ENCODE measurements around the gene GABRB2.
"Not testable (repeated sequence)": the region's sequence is repeated elsewhere in the genome, so short reads cannot be mapped to it uniquely, and the experiment has no call there.

Gene GABRB2

GRCh38 chr5:161295721-161296250, 250.7 kb downstream of the GABRB2 start:
- no peak for DNase-seq

GRCh38 chr5:161288071-161288470, 258.5 kb downstream of the GABRB2 start:
- DNase-seq = no peak

GRCh38 chr5:161287436-161287835, 259.1 kb downstream of the GABRB2 start:
- no peak for DNase-seq

- DNase-seq = no peak
Measured at GRCh38 chr5:161286066-161286655, 260.4 kb downstream of the GABRB2 start.

GRCh38 chr5:161284445-161284844, 262.1 kb downstream of the GABRB2 start:
- no peak for DNase-seq

- DNase-seq = no peak
Measured at GRCh38 chr5:161283296-161283695, 263.2 kb downstream of the GABRB2 start.

- DNase-seq = no peak
Measured at GRCh38 chr5:161278739-161279660, 267.5 kb downstream of the GABRB2 start.

- no peak for DNase-seq
Measured at GRCh38 chr5:161277011-161277410, 269.5 kb downstream of the GABRB2 start.

GRCh38 chr5:161274951-161275350, 271.6 kb downstream of the GABRB2 start:
- no peak for DNase-seq

GRCh38 chr5:161273410-161273809, 273.1 kb downstream of the GABRB2 start:
- no peak for DNase-seq

- no peak for DNase-seq
Measured at GRCh38 chr5:161271816-161272215, 274.7 kb downstream of the GABRB2 start.

- DNase-seq = no peak
Measured at GRCh38 chr5:161269125-161269524, 277.4 kb downstream of the GABRB2 start.

- DNase-seq = no peak
Measured at GRCh38 chr5:161266954-161267353, 279.6 kb downstream of the GABRB2 start.

- DNase-seq = no peak
Measured at GRCh38 chr5:161265006-161265405, 281.5 kb downstream of the GABRB2 start.

- no peak for DNase-seq
Measured at GRCh38 chr5:161263191-161263590, 283.3 kb downstream of the GABRB2 start.

- no peak for DNase-seq
Measured at GRCh38 chr5:161261668-161262323, 284.7 kb downstream of the GABRB2 start.

GRCh38 chr5:161258438-161258837, 288.1 kb downstream of the GABRB2 start:
- no peak for DNase-seq

- no peak for DNase-seq
Measured at GRCh38 chr5:161256957-161257356, 289.6 kb downstream of the GABRB2 start.

- not testable (repeated sequence) for DNase-seq
Measured at GRCh38 chr5:161252955-161253354, 293.6 kb downstream of the GABRB2 start.

GRCh38 chr5:161246749-161247148, 299.8 kb downstream of the GABRB2 start:
- DNase-seq = no peak

- not testable (repeated sequence) for DNase-seq
Measured at GRCh38 chr5:161245846-161246245, 300.7 kb downstream of the GABRB2 start.

Measured in DMS 273 treated with DMSO at 0.1 percent for 48 hours (cell line).